ENCODE data around the gene TOR1AIP2.

The TOR1AIP2 gene

DNA sequence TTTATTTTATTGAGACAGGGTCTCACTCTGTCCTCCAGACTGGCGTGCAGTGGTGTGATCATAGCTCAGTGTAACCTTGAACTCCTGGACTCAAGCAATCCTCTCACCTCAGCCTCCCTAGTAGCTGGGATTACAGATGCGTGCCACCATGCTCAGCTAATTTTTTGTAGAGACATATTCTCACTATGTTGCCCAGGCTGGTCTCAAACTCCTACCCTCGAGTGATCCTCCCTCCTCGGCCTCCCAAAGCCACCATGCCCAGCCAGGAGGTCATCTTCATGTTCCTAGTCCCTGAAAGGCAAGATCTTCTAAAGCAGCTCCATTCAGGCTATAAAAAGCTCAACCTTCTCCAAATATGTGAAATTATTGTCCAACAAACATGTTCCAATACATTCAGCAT is 53.9 kb downstream of the TOR1AIP2 start:
- no peak for DNase-seq

DNA sequence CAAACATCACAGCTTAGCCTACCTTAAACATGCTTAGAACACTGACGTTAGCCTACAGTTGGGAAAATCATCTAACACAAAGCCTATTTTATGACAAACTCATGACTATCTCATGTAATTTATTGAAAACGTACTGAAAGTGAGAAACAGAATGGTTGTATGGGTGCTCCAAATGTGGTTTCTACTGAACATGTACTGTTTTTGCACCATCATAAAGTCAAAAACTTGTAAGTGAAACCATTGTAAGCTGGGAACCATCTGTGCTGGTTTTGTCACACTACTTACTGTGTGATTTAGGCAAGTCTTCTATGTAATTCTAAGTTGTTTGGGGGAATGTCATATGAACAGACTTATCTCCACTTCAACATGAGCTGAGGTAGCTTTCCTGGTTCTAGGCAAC is 55.5 kb downstream of the TOR1AIP2 start:
- DNase-seq: no peak

DNA sequence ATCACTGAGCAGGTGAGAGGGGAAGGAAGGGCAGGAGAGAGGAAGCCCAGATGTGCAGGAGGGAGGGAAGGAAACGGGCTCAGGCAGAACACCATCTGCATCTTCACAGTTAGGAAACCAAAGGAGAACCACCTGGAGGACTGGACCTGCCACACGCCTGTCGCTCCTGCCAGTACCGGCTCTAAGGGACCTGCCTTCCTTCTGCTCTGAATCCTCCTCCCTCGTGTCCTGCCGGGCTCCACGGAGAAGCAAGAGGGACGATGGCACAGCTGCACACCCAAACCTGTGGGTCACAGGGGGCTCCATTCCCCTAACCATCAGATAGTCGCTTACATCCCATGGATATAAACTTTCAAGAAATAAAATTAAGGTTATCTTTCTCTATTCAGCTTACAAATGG is 56.1 kb downstream of the TOR1AIP2 start:
- DNase-seq: no peak

DNA sequence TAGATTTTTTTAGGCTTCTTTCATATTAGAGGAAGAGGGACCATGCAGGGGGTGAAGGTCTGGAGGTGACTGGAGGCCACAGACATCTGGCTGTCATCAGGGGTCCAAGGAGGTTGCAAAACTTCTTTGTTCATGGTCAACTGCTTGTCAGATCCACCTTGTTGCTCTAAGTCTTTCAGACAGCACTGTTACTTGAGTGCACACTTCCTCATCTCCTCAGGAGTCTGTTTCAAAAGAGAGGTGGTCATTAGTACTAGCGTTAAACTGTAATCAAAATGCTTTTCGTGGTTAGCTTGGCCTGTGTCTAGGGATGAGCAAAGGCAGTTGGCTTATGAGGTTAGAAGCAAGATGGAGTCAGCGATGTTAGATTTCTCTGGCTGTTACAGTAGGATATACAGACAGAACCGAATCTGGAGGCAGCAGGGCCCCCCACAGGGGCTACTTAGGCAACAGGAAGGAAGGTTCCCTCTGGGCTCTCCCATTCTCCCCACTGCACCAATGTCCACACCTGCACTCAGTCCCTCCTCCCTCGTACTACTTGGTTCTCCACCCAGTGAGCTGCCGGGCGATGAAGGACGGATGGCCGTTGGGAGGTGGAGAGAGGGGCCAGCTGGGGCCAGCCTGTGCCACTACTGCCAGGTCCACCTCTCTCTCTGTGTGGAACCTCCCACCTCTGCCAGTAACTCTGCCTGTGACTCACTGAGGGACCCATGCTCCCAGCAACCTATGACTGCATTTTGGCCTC is 57.2 kb downstream of the TOR1AIP2 start:
- DNase-seq: no peak

DNA sequence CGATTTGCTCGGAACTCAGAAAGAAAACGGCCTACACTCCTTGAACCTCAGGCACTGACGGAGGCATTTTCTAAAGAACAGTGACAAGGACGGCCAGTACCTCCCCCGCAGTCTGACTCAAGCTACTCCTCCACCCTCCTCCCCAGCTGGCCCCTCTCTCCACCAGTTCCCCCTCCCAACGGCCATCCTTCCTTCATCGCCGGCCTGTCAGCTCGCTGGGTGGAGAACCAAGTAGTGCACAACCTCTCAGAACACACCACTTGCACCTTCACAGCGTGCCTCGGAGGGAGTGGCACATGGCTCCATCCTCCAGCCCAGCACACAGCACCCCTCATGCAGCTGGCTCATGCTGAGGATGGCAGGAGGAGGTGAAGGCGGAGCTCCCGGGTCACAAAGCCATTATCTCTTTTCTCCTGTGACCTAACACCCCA is 58.8 kb downstream of the TOR1AIP2 start:
- DNase-seq: no peak

DNA sequence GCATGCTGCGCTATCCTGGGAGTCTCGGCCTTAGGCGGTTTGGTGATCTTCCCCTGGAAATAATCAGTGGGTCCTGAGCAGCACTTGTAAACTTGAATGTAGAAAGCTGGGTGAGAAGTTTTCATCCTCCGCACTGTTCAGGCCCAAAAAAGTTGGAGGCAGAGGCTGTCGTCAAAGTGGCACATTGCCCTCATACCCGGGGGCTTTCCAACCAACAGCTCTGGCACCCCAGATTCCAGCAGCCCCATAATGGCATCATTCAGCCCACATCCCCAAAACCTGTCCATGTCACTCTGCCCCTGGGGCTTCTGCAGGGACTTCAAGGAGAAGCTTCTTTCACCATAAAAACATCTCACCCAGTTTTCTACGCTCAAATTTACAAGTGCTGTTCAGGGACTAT is 59.3 kb downstream of the TOR1AIP2 start:
- no peak for DNase-seq

DNA sequence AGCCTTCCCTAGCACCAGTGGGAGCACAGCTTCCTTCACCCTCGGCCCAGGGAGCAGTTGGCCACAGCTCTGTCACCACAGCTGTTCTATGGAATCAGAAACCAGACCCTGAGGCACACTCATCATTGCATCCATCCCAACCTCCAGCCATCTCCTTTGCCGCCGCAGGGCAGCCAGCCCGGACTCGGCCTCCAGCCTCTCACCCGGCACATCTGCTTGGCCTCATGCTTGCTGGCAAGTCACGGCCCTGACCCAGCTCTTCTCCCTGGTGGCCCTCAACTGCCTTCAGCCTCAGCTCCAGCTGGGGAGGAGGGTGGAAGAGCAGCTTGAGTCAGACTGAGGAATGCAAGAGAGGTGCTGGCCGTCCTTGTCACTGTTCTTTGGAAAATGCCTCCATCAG is 59.8 kb downstream of the TOR1AIP2 start:
- no peak for DNase-seq

DNA sequence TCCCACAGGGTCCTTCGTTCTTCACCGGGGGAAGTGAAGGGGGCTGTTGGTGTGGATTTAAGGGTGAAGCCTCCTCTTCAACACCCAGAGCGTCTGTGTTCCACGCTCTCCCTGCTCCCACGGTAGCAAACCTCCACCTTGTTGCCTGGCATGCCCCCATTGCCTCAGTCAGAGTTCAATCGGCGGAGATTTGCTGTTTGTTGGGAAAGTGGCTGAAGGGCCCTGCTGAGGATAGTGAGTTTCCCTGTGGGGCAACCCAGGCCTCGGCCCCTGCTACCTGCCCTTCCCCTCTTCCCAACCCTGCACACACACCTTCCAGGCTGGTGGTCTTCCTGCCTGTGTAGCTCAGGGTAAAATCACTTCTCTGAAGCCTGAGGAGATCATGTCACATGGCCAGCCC is 60.5 kb downstream of the TOR1AIP2 start:
- no peak for DNase-seq

DNA sequence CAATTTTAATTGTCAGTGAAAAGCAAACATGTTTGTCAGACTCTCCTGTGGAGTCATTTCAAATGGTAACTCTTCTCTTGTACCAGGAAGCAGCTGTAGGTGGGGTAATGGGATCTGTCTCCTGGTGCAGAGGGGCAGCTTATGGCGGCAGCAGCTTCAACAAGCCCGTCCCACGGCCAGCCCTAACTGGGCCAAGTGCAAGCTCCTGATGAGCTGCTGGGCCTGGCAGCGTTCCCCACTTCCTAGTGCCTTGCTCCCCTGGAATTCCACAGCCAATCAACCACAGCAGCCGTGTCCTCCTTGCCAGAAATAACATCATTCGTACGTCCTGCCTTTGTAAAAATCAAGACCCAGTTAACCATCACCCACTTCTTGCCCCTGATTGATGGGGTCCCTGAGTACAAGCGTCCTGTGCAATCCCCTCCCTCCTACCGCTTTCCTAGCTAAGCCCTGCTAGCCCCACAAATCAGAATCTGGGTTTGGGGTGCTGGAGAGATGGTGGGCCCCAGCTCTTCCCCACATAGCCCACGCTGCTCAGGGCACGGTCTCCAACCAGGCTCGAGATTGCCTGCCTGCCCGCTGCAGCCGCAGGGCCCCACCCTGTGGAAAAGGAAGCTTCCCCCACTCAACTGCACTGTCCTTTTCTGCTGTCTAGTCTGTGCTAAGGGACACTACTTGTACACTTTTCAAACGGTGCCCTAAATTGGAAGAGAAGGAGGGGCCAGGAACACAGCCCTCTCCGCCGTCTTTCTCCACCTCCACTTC is 61.2 kb downstream of the TOR1AIP2 start:
- DNase-seq: peak; percentile 33

DNA sequence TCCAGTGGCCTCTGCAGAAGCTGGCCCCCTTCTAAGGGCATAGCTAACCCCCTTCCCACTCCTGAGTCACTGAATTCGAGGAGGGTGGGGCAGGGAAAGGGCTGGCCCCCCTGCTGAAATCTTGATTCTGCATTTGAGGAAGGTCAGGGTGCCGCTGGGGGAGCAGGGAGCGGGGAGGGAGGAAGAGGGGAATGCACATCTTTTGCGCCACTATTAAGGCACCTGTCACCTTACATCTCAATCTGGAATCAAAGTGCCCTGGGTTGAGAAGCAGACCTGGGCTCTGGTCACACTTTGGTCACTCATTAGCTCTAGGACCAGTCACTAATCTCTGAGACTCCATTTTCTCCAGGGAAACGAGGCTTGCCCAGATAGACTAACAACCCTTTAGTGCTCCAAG is 62.0 kb downstream of the TOR1AIP2 start:
- DNase-seq: no peak

DNA sequence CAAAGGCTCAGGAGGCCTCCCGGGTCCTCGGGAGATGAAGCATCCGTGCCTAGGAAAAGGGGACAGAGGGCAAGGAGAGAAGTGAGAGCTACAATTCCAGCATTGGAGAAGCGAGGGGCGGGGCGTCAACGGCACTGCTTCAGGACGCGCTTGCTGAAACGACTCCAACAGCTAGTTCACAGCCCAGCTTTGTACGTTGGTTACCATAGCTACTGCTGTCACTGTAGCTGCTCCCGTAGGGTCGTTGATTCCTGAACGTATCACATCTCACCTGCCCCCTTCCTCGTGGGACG is 63.1 kb downstream of the TOR1AIP2 start:
- no peak for DNase-seq

DNA sequence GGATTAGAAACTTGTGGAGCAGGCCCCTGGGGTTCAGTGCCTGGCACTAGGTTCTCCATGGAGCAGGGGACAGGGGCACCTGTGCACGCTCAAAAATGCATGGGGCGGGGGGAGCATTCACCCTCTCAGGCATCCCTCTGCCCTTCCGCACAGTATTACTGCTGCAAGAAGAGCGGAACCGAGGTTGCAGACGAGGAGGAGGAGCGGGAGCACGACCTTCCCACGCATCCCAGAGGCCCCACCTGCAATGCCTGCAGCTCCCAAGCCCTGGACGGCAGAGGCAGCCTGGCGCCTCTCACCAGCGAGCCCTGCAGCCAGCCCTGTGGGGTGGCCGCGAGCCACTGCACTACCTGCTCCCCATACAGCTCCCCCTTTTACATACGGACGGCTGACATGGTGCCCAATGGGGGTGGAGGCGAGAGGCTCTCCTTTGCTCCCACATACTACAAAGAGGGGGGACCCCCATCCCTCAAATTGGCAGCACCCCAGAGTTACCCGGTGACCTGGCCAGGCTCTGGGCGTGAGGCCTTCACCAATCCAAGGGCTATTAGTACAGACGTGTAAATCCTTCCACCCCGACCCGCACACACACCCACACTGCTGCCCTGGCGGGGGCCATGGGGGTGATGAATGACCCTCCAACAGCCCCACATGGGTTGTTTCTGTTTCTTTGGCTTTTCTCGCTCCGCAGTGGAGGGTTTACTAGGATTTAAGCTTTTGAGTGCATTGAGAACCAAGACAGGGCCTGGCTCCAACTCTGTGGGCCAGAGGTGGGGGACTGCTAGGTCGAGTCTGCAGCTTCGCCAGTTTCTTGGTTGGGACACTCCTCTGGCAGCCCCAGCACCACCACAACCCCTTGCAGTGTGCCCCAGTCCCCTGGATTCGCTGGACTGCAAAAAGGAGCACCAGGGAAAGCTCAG is 63.7 kb downstream of the TOR1AIP2 start:
- DNase-seq: no peak

DNA sequence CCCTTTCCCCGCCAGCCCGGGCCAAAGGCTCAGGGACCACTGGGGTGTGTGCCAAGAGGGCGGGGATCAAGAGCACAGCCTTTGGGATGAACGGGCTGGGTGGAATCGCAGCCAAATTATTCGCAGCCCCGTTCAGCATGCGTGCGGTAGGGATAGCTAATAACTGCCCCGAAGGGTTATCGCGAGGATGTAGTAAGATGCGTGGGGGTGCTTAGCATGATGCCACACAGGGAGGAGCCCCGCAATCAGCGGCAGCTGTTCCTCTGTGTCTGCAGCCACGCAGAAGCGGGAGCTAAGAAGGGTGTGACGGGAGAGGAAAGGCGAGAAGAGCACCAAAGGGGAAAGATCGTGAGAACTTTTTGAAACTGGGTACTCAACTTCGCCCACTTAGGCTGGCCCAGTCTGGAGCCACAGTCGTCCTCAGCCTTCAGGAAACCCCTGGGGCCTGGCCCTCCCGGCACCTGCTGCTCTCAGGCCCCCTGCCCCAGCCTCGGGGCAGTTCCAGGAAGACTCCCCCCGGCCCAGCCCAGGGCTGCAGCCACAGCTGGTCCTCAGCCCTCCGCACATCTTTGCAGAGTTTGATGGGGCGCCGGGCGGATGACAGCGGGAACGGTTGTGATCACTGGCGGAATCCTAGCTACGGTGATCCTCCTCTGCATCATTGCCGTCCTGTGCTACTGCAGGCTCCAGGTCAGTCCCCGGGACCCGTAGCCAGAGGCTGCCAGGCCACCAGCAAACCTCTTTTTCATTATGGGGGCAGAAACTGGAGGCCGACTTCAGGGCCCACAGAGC is 64.9 kb downstream of the TOR1AIP2 start:
- DNase-seq: no peak

DNA sequence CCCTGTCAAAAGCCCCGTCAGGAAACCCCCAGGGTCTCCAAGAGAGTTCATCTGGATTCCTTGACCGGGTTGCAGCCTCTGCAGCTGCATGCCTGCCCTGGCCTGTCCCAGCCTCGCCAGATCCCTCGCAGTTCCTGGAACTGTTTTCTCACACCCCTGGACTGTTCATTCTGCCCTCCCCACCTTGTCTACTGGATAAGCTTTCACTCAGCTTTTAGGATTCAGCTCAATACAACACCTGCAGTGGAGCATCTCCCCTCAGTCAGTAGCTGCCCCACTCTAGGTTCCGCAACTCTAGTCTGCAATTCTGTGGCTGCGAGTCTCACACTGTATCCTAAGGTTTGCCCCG is 67.3 kb downstream of the TOR1AIP2 start:
- DNase-seq: no peak

DNA sequence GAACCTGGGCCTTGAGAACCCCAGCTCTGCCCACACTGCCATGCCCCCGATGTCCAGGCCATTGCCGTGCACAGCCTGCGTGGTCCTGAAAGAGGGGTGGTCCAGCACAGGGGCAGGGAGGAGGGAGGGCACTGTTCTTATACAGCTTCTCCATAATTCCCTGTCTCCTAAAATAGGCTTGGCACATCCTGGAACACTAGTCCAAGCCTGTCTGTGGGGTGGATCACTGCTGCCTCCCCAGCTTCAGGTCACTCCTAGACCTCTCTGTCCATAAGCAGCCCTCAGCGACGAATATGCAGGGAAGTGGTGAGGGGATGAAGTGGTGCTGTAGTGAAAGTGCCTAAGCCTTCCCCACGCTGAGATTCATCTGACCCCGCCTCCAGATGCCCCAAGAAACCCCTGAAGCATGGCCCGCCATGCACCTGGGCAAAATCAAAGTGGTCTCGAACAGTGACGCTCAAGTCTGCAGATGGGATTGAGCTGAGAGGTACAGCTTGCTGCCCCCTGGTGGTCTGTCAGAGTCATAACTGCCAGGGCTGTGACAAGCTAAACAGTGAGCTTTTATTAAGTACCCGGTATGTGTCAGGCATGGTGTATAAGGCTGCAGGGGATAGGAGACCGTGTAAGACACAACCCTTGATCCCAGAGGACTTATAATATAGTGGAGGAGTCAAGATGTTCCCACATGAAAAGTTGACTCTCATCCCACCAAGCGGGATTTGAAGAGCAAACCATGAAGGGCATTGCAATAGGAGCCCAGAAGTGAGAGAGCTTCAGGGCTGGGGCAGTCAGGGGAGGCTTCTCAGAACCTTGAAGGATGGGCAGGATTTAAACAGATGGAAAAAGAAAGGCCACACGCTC is 67.9 kb downstream of the TOR1AIP2 start:
- DNase-seq: peak; percentile 76

DNA sequence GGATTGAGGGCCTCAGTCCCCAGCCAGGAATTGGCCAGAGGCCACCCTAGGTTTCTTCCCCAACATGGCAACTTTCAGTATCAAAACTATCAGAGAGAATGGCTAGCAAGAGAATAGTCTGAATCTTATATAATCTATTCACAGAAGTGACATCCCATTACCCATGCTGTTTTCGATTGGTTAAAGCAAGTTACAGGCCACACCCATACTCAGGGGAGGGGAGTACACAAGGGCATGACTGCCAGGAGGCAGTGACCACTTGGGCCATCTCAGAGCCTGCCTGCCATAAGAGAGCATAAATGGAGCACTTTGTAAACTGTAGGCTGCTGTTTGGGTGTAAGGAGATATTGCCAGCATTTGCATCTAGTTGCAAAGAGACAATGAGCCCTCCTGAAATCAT is 69.1 kb downstream of the TOR1AIP2 start:
- DNase-seq: no peak

DNA sequence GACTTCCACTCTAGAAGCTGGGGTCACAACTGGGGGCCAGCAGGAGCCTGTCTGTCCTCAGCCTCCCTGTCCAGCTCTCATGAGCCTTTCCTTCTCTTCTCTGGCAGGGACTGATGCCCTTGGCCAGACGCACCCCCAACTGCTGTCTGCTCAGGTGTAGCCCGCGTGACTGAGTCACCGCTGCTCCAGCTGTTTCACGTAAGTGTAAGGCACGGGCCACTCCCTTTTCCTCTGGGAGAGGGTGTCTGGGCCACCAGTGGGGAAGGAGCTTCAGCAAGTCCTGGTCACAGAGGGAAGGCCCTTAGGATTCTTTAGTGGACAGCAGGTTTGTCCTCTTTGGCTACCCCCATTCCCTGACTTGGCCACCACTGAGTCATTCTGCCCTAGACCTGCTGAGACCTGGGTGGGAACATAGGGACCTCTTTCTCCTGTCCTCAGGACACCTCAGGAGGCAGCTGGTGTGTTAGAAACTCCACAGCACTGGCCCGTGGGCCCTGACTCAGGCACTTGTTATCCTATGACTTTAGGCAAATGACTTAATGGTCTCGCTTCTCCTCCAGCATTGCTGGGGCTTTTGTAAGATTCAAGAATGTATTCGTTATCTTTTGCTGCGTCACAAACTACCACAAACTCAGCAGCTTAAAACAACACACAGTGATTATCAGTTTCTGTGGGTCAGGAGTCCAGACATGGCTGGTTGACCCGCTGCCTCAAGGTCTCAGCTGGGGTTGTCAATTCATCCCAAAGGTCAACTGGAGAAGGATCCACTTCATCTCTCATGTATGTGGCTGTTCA is 69.7 kb downstream of the TOR1AIP2 start:
- DNase-seq: no peak

DNA sequence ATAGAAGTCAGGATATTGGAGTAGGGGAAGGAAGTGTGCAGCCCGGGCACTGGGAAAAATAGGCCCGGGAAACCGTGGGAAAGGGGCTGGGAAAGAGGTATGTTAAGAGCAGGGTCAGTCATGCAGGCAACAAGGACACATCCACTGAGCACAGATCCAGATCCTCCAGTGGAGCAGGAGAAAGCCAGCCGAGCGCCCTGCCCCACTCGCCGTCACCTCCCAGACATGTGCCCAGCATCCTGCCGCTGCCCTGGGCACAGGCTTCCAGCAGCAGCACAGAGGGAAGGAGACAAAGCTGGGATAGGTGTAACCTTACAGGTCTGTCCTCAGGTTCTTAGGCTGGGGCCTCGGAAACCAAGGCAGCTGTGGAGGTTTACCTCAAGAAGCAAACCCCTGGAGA is 70.3 kb downstream of the TOR1AIP2 start:
- DNase-seq: no peak

DNA sequence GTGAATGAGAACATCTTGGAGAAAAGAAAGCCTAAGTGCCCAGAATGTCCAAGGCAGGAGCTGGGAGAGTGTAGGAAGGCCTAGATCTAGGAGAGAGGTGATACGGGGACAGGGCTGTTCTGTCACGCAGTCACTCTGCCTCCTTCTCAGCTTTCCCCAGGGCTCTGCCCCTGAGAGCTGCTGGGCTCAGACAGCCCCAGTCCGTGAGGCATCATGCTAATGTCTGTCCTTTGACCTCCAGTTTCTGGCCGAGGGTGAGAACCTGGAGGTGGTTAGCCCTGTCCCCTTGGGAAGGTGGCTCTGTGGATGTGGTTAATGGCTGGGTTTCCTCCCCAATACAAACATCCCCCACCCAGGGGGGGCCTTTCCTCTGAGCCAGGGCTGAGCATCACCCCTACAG is 71.3 kb downstream of the TOR1AIP2 start:
- no peak for DNase-seq

DNA sequence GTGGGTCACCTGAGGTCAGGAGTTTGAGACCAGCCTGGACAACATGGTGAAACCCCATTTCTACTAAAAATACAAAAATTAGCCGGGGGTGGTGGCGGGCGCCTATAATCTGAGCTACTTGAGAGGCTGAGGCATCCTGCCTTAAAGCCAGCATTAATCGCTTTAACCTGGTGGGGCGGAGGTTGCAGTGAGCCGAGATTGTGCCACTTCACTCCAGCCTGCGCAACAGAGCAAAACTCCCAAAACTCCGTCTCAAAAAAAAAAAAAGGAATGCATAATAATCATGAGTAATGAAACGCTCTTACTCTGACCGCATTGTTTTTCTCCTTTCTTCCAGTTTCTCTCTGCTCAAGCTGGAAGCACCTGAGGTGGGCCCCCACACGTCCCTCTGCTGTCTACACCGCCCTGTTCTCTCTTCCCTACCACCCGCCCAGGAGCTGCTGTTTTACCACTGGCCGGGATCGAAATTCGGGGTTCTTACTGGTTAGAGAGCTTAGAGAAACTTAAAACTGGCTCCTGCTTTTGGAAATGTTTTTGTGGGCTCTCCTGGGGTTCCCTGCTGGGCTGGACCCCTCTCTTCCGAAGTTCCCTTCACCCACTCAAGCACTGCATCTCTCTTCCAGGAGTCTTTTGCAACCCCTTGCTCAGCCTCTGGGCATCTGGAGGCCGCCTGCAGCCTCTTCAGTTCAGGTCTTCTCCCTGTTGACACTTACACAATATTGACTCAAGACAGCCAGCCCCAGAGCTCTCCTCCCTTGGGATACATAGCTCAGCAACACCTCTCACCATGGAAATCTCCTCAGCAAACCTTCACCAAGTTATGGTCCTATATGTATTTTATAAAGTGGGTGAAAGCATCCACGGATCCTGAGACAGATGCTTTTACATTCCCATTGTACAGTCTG is 72.1 kb downstream of the TOR1AIP2 start:
- no peak for DNase-seq
